Measurements from ENCODE around the gene SLC1A3. TPM values are rescaled to one million over a fixed set of nuclear protein-coding genes. Genes with fewer than 3 reads are reported as not detected.
"Not testable (repeated sequence)": the region's sequence is repeated elsewhere in the genome, so short reads cannot be mapped to it uniquely, and the experiment has no call there.

The SLC1A3 gene
- total RNA-seq, 1 donor from 2014 or later, result not detected

DNA sequence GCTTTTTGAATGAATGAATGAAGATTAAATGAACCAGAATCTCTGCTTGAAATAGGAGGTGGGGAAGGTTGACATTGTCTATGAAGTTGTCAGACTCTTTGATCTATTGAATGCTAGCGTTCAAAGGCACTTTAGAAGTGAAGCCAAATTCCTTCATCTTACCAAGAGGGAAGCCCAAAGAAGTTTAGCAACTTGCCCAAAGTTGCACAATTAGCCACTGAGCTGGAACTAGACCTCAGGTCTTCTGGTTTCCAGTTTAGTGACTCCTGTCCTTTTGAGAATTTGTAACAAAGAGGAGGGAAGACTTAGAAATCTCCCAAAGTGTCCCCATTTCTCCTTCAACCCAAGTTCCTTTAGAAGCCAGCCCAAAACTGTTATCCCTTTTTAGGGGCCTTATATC, 20.7 kb upstream of the SLC1A3 start:
- Mint-ChIP-seq H3K4me1 (ENCODE audit: low read depth) (no peaks in the 10 kb centered on the region), H3K9me3 (no peaks in the 10 kb centered on the region), H3K27ac (no peak overlapping the region), H3K36me3 (ENCODE audit: low read depth) (no peaks in the 10 kb centered on the region), H3K27me3 (ENCODE audit: low read depth) (peaks cover 11% of the 10 kb centered on the region), H3K4me3 (ENCODE audit: low read depth) (no peak overlapping the region)
- intact Hi-C loops (cut with micrococcal nuclease), result no loop called here
- DNase-seq (ENCODE audit: low spot score), result no peak

GRCh38 chr5:36587354-36587753, 19.1 kb upstream of the SLC1A3 start:
- no peak overlapping the region for H3K27ac Mint-ChIP-seq
- H3K4me3 Mint-ChIP-seq (ENCODE audit: low read depth), result no peak overlapping the region
- DNase-seq (ENCODE audit: low spot score), result no peak
- H3K9me3 Mint-ChIP-seq, result no peaks in the 10 kb centered on the region
- H3K36me3 Mint-ChIP-seq (ENCODE audit: low read depth), result no peaks in the 10 kb centered on the region
- H3K27me3 Mint-ChIP-seq (ENCODE audit: low read depth), result peaks cover 9% of the 10 kb centered on the region
- H3K4me1 Mint-ChIP-seq (ENCODE audit: low read depth), result no peaks in the 10 kb centered on the region
- intact Hi-C loops (cut with micrococcal nuclease), result no loop called here

GRCh38 chr5:36589735-36590134, 16.7 kb upstream of the SLC1A3 start:
- H3K36me3 Mint-ChIP-seq (ENCODE audit: low read depth); H3K9me3 Mint-ChIP-seq; H3K4me1 Mint-ChIP-seq (ENCODE audit: low read depth); intact Hi-C loops (cut with micrococcal nuclease); H3K4me3 Mint-ChIP-seq (ENCODE audit: low read depth); DNase-seq (ENCODE audit: low spot score); H3K27ac Mint-ChIP-seq; H3K27me3 Mint-ChIP-seq (ENCODE audit: low read depth): not testable (repeated sequence)

DNA sequence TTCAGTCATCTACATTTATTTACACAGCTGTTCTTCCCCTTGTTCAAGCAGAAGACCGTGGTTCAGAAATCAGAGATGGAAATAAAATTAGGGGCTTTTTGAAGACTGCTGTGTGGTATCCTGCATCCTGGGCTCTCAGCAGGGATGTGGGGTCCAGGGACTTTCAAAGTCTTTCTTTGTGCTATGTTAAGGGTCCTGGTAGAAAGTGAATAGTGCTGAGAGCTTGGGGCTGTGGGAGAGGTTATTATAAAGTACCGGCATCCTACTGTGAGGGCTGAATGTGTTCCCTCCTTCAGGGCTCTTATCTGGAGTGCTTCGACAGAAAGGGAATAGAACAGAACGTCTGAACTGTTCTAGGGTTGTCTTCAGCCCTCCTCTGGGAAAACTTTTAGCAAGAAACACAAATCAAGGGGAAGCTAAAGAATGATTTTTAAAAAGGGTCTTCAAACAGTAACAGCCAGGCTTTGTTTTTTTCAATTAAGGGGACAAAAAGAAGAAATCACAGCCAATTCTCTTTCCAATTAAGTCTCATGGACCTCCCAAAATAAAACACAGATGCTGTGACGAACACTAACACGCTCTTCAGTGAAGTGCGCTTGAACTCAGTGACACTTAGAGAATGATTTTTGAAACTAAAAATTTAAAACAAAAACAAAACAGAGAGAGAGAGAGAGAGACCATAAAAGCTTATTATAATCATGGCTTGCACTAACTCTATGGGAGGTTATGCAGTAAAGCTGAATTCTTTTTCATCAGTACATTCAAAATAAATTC, 15.7 kb upstream of the SLC1A3 start:
- Mint-ChIP-seq H3K36me3 (ENCODE audit: low read depth) (no peaks in the 10 kb centered on the region), H3K4me1 (ENCODE audit: low read depth) (no peaks in the 10 kb centered on the region), H3K9me3 (no peaks in the 10 kb centered on the region), H3K27me3 (ENCODE audit: low read depth) (peaks cover 4% of the 10 kb centered on the region), H3K27ac (no peak overlapping the region), H3K4me3 (ENCODE audit: low read depth) (no peak overlapping the region)
- intact Hi-C loops (cut with micrococcal nuclease), result no loop called here
- no peak for DNase-seq (ENCODE audit: low spot score)

DNA sequence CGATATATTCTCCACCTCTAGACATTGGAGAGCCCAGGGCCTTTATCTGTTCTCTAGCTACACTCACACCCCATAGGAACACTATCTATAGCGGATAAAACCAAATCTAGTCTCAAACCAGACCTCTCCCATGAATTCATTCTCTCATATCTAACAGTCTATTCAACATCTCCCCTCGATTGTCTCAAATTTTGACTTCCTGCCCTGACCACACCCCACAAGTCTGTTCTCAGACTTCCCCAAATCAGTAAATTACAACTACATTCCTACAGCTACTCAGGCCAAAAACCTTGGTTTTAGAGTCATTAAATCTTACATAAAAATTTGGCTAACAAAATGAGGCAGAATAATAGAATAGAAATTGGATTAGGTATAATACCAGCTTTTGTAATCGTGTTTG, 12.5 kb upstream of the SLC1A3 start:
- Mint-ChIP-seq H3K27ac (no peak overlapping the region), H3K4me1 (ENCODE audit: low read depth) (no peaks in the 10 kb centered on the region), H3K36me3 (ENCODE audit: low read depth) (no peaks in the 10 kb centered on the region), H3K4me3 (ENCODE audit: low read depth) (no peak overlapping the region), H3K9me3 (no peaks in the 10 kb centered on the region), H3K27me3 (ENCODE audit: low read depth) (peaks cover 1% of the 10 kb centered on the region)
- intact Hi-C loops (cut with micrococcal nuclease), result no loop called here
- DNase-seq (ENCODE audit: low spot score), result no peak

GRCh38 chr5:36596247-36596646, 10.2 kb upstream of the SLC1A3 start:
- Mint-ChIP-seq H3K27me3 (ENCODE audit: low read depth) (no peaks in the 10 kb centered on the region), H3K36me3 (ENCODE audit: low read depth) (no peaks in the 10 kb centered on the region), H3K9me3 (no peaks in the 10 kb centered on the region), H3K4me1 (ENCODE audit: low read depth) (no peaks in the 10 kb centered on the region), H3K4me3 (ENCODE audit: low read depth) (no peak overlapping the region), H3K27ac (no peak overlapping the region)
- DNase-seq (ENCODE audit: low spot score), result no peak
- intact Hi-C loops (cut with micrococcal nuclease), result no loop called here

DNA sequence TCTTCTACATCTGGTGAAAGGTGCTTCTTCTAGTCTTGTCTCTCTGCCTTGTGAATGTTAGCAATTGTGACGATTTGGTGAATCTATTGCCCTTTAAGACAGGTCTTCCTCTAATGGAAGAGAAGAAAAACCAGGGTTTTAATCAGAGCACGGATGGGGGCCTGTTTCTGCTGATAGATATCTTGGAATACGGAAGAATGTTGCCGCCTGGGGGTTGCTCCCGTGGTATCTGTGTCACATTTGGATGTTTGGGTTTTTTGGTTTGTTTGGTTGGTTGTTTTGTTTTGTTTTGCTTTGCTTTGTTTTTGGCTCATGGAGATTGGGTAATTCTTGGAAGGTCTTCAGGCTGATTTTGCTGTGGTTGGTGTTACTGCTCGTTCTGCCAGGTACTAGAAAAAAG, 9.7 kb upstream of the SLC1A3 start:
- peaks cover 1% of the 10 kb centered on the region for H3K27me3 Mint-ChIP-seq (ENCODE audit: low read depth)
- intact Hi-C loops (cut with micrococcal nuclease), result no loop called here

DNA sequence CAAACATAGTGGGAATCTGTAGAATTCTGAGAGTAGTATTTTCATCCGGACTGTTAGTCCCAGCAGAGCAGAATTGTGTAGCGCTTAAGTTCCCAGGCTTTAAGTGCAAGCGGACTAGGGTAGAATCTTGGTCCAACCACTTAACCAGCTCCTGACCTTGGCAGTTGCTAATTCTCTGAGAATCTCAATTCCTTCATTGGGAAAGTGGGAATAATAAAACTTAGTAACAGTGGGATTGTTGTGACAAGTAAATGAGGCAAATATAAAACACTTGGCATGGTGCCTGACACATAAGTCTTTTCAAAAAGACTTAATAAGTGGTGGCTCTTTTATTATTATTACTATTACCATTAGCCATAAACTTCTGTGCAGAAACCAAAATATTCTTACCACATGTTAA, 8.4 kb upstream of the SLC1A3 start:
- peaks cover 5% of the 10 kb centered on the region for H3K27me3 Mint-ChIP-seq (ENCODE audit: low read depth)
- intact Hi-C loops (cut with micrococcal nuclease), result no loop called here
- no peak overlapping the region for H3K4me3 Mint-ChIP-seq (ENCODE audit: low read depth)
- DNase-seq (ENCODE audit: low spot score), result no peak
- H3K9me3 Mint-ChIP-seq, result no peaks in the 10 kb centered on the region
- no peaks in the 10 kb centered on the region for H3K4me1 Mint-ChIP-seq (ENCODE audit: low read depth)
- no peak overlapping the region for H3K27ac Mint-ChIP-seq
- no peaks in the 10 kb centered on the region for H3K36me3 Mint-ChIP-seq (ENCODE audit: low read depth)

More for the DNA sequence above, 9.7 kb upstream of the SLC1A3 start:
- no peak for DNase-seq (ENCODE audit: low spot score)
- Mint-ChIP-seq H3K4me3 (ENCODE audit: low read depth) (no peak overlapping the region), H3K9me3 (no peaks in the 10 kb centered on the region), H3K27ac (no peak overlapping the region), H3K36me3 (ENCODE audit: low read depth) (no peaks in the 10 kb centered on the region), H3K4me1 (ENCODE audit: low read depth) (no peaks in the 10 kb centered on the region)

GRCh38 chr5:36599986-36600779, 6.2 kb upstream of the SLC1A3 start:
- intact Hi-C loops (cut with micrococcal nuclease), result no loop called here

GRCh38 chr5:36600917-36601527, 5.4 kb upstream of the SLC1A3 start:
- H3K4me3 Mint-ChIP-seq (ENCODE audit: low read depth), result no peak overlapping the region

More at GRCh38 chr5:36599986-36600779, 6.2 kb upstream of the SLC1A3 start:
- Mint-ChIP-seq H3K36me3 (ENCODE audit: low read depth) (no peaks in the 10 kb centered on the region), H3K4me3 (ENCODE audit: low read depth) (no peak overlapping the region), H3K27ac (no peak overlapping the region), H3K27me3 (ENCODE audit: low read depth) (peaks cover 22% of the 10 kb centered on the region), H3K9me3 (no peaks in the 10 kb centered on the region), H3K4me1 (ENCODE audit: low read depth) (no peaks in the 10 kb centered on the region)
- no peak for DNase-seq (ENCODE audit: low spot score)

GRCh38 chr5:36602704-36603321, 3.6 kb upstream of the SLC1A3 start:
- peaks cover 16% of the 10 kb centered on the region for H3K4me1 Mint-ChIP-seq (ENCODE audit: low read depth)
- H3K9me3 Mint-ChIP-seq, result no peaks in the 10 kb centered on the region
- H3K27me3 Mint-ChIP-seq (ENCODE audit: low read depth), result peaks cover 44% of the 10 kb centered on the region
- H3K27ac Mint-ChIP-seq, result no peak overlapping the region
- no peak overlapping the region for H3K4me3 Mint-ChIP-seq (ENCODE audit: low read depth)
- DNase-seq (ENCODE audit: low spot score), result no peak
- H3K36me3 Mint-ChIP-seq (ENCODE audit: low read depth), result no peaks in the 10 kb centered on the region
- intact Hi-C loops (cut with micrococcal nuclease), result no loop called here

More at GRCh38 chr5:36600917-36601527, 5.4 kb upstream of the SLC1A3 start:
- H3K4me1 Mint-ChIP-seq (ENCODE audit: low read depth), result peaks cover 4% of the 10 kb centered on the region
- H3K36me3 Mint-ChIP-seq (ENCODE audit: low read depth), result no peaks in the 10 kb centered on the region
- peaks cover 28% of the 10 kb centered on the region for H3K27me3 Mint-ChIP-seq (ENCODE audit: low read depth)
- H3K27ac Mint-ChIP-seq, result no peak overlapping the region
- no peak for DNase-seq (ENCODE audit: low spot score)
- intact Hi-C loops (cut with micrococcal nuclease), result no loop called here
- H3K9me3 Mint-ChIP-seq, result no peaks in the 10 kb centered on the region

GRCh38 chr5:36605241-36605640, 1.2 kb upstream of the SLC1A3 start:
- Mint-ChIP-seq H3K4me1 (ENCODE audit: low read depth) (peaks cover 16% of the 10 kb centered on the region), H3K9me3 (no peaks in the 10 kb centered on the region), H3K27me3 (ENCODE audit: low read depth) (peaks cover 58% of the 10 kb centered on the region), H3K4me3 (ENCODE audit: low read depth) (no peak overlapping the region), H3K27ac (no peak overlapping the region), H3K36me3 (ENCODE audit: low read depth) (no peaks in the 10 kb centered on the region)
- intact Hi-C loops (cut with micrococcal nuclease), result loop anchor here (5.0 kb wide), 1 partner anchor 87 kb away; no protein-coding TSS in a partner anchor
- DNase-seq (ENCODE audit: low spot score), result no peak

All from activated T-helper 2 cell treated with anti-CD3 and anti-CD28 coated beads, Interferon-gamma antibody, Interleukin-2, Interleukin-4, amounts not matched to agents 10 μg/mL and 5 μg/mL and 100 μg/mL, durations not matched to agents 14 hours and 24 hours and 36 hours (primary cell).